ENCODE measurements around the gene SDCCAG8. TPM values are rescaled to one million over a fixed set of nuclear protein-coding genes. Genes with fewer than 3 reads are reported as not detected.
A peak's percentile ranks its signal among the peaks of the same experiment; 100 is the strongest.

The SDCCAG8 gene
- total and polyA plus RNA-seq, 5 experiments from 2014 or later: 26.1 to 43.5 (median 32.1) TPM

DNA sequence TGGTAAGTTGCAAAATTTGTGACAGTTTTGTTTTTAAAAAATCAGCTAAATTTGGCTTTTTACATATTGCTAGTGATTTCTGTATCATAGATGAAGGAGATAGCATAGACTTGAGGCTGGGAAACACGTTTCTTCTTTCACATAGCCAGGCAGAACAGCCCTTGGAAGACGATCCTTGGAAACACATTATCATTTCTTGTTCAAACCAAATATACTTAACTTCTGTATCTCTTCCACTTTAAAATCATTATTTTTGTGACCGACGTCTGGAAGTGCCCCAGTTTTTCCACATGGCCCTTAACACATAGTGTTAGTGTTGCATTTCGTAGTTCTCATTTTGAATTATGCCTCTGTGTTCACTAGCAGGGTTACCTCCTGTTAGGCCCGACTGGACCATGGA, 193.5 kb downstream of the SDCCAG8 start:
- ATAC-seq: no peak
- H3K9me3 Mint-ChIP-seq: no peaks in the 10 kb centered on the region
- no peak overlapping the region for H3K27ac Mint-ChIP-seq
- peaks cover 0 to 33% (median 18%) of the 10 kb centered on the region in 3 donors for H3K36me3 Mint-ChIP-seq
- no peak for DNase-seq
- no peak overlapping the region for H3K4me3 Mint-ChIP-seq
- H3K4me1 Mint-ChIP-seq: peaks cover 0 to 20% (median 1%) of the 10 kb centered on the region in 4 donors
- POLR2A ChIA-PET: no interaction called here
- H3K27me3 Mint-ChIP-seq: no peaks in the 10 kb centered on the region

DNA sequence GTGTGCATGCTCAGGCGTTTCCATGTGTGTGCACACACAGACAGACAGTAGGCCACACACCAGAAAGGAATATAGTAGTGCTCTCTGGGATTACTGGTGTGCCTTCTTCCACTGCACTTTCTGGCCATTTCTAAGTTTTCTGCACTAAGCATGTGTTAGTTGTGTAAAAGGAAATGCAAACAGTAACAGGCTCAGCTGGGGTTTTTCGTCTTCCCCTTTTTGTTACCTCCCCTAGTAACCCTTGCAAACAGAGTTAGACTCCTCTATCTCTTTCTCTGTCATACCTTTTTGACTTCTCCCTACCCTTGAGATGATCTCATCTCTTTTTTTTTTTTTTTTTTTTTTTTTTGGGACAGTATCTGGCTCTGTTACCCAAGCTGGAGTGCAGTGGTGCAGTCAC, 196.3 kb downstream of the SDCCAG8 start:
- ATAC-seq (no peak), DNase-seq (no peak)
- H3K36me3 Mint-ChIP-seq: peaks cover 0 to 39% (median 15%) of the 10 kb centered on the region in 3 donors
- H3K9me3 Mint-ChIP-seq: no peaks in the 10 kb centered on the region
- no peaks in the 10 kb centered on the region for H3K27me3 Mint-ChIP-seq
- peaks cover 0 to 20% (median 1%) of the 10 kb centered on the region in 4 donors for H3K4me1 Mint-ChIP-seq
- POLR2A ChIA-PET: interaction anchor here (0.7 kb wide), 1 partner anchor 1060 kb away, joined by 4 read pairs; no protein-coding TSS in a partner anchor
- H3K27ac Mint-ChIP-seq: no peak overlapping the region
- no peak overlapping the region for H3K4me3 Mint-ChIP-seq

DNA sequence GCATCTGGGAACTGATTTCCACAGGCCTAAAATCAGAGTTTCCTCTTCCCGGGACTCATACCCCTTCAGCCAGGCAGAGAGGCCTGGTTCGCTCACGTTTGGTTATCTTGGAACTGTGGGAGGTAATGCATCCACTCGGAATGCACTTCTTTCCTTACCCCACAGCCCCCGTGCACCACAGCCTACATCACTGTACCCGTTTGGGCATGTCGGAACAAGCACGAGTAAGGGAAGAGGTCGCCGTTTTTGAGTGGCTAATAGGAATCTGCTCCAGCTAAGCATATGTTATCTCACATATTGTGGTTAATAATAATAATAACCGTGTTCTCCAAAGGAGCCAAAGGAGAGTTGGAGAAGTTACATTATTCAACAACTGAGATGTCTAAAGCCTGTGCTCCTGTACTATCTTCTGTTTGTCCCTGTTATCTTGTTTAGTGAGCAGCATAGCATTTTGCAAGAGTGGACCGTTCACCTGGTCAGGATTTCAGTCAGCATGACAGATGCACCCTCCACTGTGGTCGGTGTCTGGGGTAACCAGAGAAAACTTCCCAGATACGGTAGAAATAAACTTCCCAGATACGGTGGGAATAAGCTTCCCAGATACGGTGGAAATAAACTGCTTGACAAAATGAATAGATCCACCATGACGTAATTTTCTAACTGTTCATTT, 198.6 kb downstream of the SDCCAG8 start:
- ATAC-seq: no peak
- Mint-ChIP-seq H3K36me3 (peaks cover 0 to 42% (median 10%) of the 10 kb centered on the region in 3 donors), H3K9me3 (no peaks in the 10 kb centered on the region), H3K4me3 (no peak overlapping the region), H3K4me1 (peaks cover 0 to 14% (median 1%) of the 10 kb centered on the region in 4 donors), H3K27me3 (no peaks in the 10 kb centered on the region), H3K27ac (no peak overlapping the region)
- no peak for DNase-seq
- POLR2A ChIA-PET: no interaction called here

DNA sequence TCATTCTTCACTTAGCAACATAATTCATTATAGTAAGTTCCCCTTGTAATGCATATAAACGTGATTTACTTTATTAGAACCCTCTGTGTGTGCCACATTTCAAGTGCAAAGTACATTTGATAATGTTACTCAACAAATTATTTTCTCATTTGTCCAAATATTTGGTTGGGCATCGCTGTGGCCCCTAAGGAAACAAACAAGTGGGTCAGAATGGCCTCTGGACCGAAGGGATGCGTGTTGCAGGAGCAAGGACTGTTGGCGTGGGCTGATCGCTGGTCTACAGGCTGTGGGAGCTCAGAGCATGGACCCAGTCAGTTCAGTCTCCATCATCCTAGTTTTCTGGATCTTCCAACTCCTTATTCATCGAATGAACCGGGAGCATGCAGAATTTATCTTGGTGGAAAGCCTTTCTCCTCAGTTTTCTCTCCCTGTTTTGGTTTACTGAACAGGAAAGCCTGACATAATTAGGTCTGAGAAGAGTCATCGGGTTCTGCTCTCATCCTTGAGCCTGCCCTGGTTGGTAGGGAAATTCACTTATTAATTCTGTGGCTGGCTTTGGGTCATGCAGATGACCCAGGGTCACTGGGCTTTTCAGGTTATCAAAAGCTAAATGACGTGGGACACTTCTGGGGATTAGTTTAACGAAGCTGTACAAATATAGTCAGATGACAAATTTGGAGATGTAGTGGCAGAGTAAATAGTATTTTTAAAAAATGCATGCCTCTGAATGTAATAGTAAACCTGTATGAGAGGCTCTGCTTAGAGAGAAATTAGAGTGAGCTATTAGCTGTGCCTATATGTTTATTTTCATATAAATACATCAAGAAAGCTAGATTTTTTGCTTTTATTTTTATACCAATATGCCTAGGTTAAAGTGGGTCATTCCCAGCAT, 200.2 kb downstream of the SDCCAG8 start:
- H3K4me3 Mint-ChIP-seq: no peak overlapping the region
- H3K9me3 Mint-ChIP-seq: no peaks in the 10 kb centered on the region
- H3K4me1 Mint-ChIP-seq: peaks cover 0 to 14% (median 1%) of the 10 kb centered on the region in 4 donors
- H3K27ac Mint-ChIP-seq: peak overlapping the region in 2 of 10 donors; percentile 4 to 18
- no peaks in the 10 kb centered on the region for H3K27me3 Mint-ChIP-seq
- H3K36me3 Mint-ChIP-seq: peaks cover 0 to 51% (median 12%) of the 10 kb centered on the region in 3 donors
- POLR2A ChIA-PET: no interaction called here
- DNase-seq (no peak), ATAC-seq (no peak)

DNA sequence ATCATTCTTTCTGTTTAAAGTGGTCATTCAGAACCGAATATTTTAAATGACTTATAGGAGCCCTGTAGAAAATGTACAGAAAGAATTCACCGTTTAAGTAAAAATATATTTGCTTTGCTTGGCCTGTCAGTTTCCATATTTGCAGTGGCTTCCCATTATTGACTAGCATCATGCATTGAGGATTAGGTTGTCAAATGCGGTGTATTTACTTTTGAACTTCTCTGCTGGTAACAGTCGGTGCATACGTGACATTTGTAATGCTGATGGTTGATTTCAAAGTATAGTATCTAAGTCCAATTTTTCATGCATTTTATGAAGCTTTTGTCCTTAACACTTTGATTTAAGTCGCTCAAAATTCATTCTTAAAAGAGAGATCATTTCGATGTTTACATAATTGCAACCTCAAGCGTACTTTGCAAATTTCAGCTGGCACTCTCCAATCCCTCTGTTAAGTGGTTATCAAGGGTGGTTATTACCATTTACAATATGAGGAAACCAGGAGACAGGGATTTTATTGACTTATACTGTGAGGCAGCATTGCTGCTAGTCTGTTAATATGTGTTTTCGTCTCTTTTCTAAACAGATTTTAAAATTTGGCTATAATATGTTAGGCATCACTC, 201.6 kb downstream of the SDCCAG8 start:
- no peak overlapping the region for H3K27ac Mint-ChIP-seq
- no peak for DNase-seq
- ATAC-seq: no peak
- H3K4me3 Mint-ChIP-seq: no peak overlapping the region
- H3K27me3 Mint-ChIP-seq: no peaks in the 10 kb centered on the region
- no peaks in the 10 kb centered on the region for H3K9me3 Mint-ChIP-seq
- peaks cover 0 to 61% (median 24%) of the 10 kb centered on the region in 3 donors for H3K36me3 Mint-ChIP-seq
- POLR2A ChIA-PET: no interaction called here
- peaks cover 0 to 7% (median 1%) of the 10 kb centered on the region in 4 donors for H3K4me1 Mint-ChIP-seq

DNA sequence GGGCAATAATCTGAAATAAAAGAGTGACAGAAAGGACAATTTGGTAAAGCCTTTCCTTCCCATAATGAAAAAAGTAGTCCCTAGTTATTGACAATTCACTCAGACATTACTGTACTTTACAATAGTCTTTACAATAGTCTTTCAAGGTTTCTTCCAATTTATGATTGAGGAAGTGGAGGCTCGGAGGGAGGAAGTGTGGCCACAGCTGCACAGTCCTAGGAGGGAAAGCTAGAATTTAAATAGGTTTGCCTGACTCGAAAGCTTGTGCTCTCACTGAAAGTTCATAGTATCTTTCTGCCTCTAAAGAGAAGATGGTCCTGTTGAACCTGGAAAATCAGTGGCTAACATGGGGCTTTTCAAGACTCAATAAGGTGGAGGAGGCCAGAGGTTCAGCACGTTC, 203.2 kb downstream of the SDCCAG8 start:
- Mint-ChIP-seq H3K36me3 (peaks cover 0 to 54% (median 26%) of the 10 kb centered on the region in 3 donors), H3K9me3 (no peaks in the 10 kb centered on the region), H3K27me3 (no peaks in the 10 kb centered on the region), H3K4me1 (peaks cover 0 to 7% (median 1%) of the 10 kb centered on the region in 4 donors), H3K4me3 (no peak overlapping the region), H3K27ac (peak overlapping the region in 1 of 10 donors; percentile 11)
- DNase-seq (no peak), ATAC-seq (no peak)
- POLR2A ChIA-PET: no interaction called here

DNA sequence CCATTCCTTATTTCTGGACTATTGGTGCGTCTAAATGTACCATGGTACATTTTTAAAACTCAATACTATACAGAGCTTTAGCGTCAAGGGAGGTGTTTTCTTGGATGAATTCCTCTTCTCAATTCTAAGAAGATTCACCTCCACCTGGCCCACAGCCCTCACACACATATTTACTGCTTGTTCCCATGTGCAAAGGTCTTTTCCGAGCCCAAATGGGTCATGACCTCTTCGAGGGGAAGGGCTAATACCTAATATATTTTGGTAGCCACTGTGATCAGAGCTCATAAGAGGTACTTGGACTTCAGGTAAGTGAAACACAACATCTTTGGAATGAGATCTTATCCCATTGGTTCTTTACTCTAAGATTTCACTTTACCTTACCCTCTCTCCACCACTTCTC, 205.9 kb downstream of the SDCCAG8 start:
- Mint-ChIP-seq H3K4me3 (no peak overlapping the region), H3K36me3 (peaks cover 0 to 42% (median 22%) of the 10 kb centered on the region in 3 donors), H3K27me3 (no peaks in the 10 kb centered on the region), H3K4me1 (peaks cover 0 to 7% (median 1%) of the 10 kb centered on the region in 4 donors), H3K27ac (no peak overlapping the region), H3K9me3 (no peaks in the 10 kb centered on the region)
- no peak for ATAC-seq
- POLR2A ChIA-PET: no interaction called here
- DNase-seq: no peak

DNA sequence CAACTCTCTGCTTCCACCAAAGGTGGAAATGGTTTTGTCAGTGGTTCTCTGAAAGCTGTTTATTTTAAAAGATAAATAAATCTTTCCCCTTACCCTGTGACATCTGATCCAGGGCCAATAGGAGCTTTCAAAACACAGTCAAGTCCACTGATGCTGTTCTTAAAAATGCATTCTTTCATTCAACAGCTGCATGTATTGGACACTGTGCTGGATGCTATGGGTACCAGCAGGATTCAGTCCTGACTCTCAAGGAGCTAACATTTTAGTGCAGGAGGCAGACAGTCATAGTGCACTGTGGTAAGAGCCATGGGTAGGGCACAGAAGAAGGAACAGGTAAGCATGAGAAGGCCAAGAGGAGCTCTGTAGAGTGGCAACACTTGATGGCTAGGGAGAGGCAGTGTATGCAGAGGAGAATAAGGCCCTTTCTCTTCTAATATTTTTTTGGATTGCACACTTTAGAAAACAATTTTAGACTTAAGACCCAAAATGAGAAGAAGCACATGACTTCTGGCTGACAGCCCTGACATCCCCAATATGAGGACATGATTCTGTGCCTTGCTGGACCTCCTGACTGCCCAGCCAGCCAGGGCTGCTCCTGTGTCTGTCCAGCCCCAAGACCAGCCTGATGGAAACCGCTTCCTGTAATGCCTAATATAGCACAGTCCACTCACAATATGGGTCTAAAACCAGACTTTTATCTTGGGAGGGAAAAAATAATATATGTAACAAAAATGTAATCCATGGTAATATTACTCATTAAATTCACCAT, 207.3 kb downstream of the SDCCAG8 start:
- no peak for ATAC-seq
- Mint-ChIP-seq H3K4me1 (peaks cover 0 to 7% (median 1%) of the 10 kb centered on the region in 4 donors), H3K27me3 (no peaks in the 10 kb centered on the region), H3K27ac (no peak overlapping the region), H3K36me3 (peaks cover 0 to 42% (median 25%) of the 10 kb centered on the region in 3 donors), H3K4me3 (no peak overlapping the region), H3K9me3 (no peaks in the 10 kb centered on the region)
- POLR2A ChIA-PET: no interaction called here
- DNase-seq: no peak

DNA sequence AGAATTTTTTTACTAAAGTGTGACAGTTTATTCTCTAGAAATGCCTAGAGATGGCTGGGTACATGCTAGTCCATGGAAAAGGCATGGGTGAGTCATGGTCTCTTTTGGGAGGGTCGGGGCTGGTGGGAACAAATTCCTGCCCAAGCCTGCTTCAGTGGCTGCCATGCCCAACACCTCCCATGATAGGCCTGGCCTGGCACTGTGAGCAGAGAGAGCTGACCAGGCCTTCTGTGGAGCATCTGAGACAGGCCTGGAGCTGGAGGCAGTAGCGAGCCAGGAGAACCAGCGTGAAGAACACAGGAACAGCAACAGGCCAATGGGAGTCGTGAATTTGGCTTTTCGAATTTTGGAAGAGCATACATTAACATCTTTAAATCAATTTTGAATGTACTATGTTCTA, 209.2 kb downstream of the SDCCAG8 start:
- no peak overlapping the region for H3K4me3 Mint-ChIP-seq
- H3K27me3 Mint-ChIP-seq: no peaks in the 10 kb centered on the region
- H3K9me3 Mint-ChIP-seq: no peaks in the 10 kb centered on the region
- POLR2A ChIA-PET: no interaction called here
- ATAC-seq: no peak
- no peaks in the 10 kb centered on the region for H3K4me1 Mint-ChIP-seq
- H3K27ac Mint-ChIP-seq: no peak overlapping the region
- no peak for DNase-seq
- peaks cover 0 to 37% (median 29%) of the 10 kb centered on the region in 3 donors for H3K36me3 Mint-ChIP-seq

DNA sequence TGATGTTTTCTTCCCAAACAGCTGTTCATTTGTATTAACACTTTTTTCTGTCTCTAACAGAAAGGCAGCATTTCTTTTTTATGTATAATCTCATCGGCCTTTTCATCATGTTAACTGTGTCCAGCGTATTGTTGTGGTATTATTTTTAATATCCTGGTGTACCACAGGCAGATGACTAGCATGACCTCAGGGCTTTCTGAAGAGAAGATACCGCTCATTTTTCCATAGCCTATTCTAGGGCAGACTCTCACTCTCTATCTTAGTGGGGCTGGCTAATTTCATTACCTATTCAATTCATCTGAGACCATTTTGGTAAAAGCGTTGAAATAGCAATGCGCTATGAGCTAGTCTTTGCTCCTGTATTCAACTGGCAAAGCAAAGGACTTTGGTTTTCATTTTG, 209.9 kb downstream of the SDCCAG8 start:
- Mint-ChIP-seq H3K36me3 (peaks cover 0 to 37% (median 32%) of the 10 kb centered on the region in 3 donors), H3K4me1 (no peaks in the 10 kb centered on the region), H3K27ac (no peak overlapping the region), H3K9me3 (no peaks in the 10 kb centered on the region), H3K27me3 (no peaks in the 10 kb centered on the region), H3K4me3 (no peak overlapping the region)
- DNase-seq: no peak
- ATAC-seq: no peak
- POLR2A ChIA-PET: no interaction called here

DNA sequence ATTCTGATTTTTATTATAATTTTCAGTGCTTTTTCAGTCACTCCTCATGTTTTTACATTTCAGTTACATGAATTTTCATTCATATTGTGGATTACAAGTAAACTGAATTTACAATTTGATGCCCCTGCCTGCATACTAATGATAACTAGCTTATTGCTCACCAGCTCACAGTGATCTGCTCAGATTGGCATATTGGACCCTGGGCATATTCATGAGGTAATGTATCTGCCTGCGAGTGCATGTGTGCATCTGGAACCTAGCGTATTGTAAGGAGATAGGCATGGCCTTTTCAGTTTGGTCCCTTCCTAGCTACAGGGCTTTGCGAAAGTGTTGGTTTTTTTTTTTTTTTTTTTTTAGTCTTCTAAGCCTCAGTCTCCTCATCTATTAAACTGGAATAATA, 213.7 kb downstream of the SDCCAG8 start:
- Mint-ChIP-seq H3K4me3 (no peak overlapping the region), H3K4me1 (peaks cover 7 to 24% (median 13%) of the 10 kb centered on the region in 4 donors), H3K27ac (no peak overlapping the region), H3K36me3 (peaks cover 4 to 25% (median 19%) of the 10 kb centered on the region in 3 donors), H3K9me3 (no peaks in the 10 kb centered on the region), H3K27me3 (no peaks in the 10 kb centered on the region)
- no peak for ATAC-seq
- no peak for DNase-seq
- POLR2A ChIA-PET: no interaction called here

DNA sequence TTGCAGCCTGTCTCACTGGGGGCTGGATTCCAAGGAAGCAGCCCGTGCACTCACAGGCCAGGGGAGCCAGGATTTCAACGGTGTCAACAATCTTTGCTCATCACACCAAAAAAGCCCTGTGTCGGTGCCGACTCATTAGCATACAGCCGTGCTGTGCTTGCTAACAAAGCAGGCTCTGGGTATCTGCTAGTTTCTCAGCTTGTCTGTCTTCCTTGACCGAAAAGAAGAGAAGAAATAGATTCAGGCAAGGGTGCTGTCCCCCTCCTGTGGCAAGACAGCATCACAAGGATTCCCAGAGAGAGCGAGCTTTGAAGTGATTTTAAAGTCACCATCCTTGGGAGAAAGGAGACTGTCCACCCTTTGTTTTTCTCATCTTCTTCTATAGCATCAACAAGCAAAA, 214.7 kb downstream of the SDCCAG8 start:
- POLR2A ChIA-PET: no interaction called here
- Mint-ChIP-seq H3K27ac (no peak overlapping the region), H3K4me3 (no peak overlapping the region), H3K9me3 (no peaks in the 10 kb centered on the region), H3K36me3 (peaks cover 4 to 23% (median 22%) of the 10 kb centered on the region in 3 donors), H3K27me3 (no peaks in the 10 kb centered on the region), H3K4me1 (peaks cover 7 to 24% (median 13%) of the 10 kb centered on the region in 4 donors)
- ATAC-seq (no peak), DNase-seq (no peak)
